Endothelial cell of umbilical vein (primary cell): ENCODE data around the gene FAM219A. TPM values are rescaled to one million over a fixed set of nuclear protein-coding genes. Genes with fewer than 3 reads are reported as not detected.

ENCODE experiments used
- BruUV-seq: library from RNA; stranded (reverse); fragments of 400-500 nt; replicated peaks from 2 replicates; lab custom pipeline; 2021; lab: Mats Ljungman, UMichigan
- CTCF ChIA-PET: fragments of 300-600, 350-600 bp; sonication (Branson Sonifier 250); formaldehyde crosslinking; loops from one replicate; lab custom pipeline; 2021; ENCODE audit warnings: antibody characterized with exemption, inconsistent platforms; lab: Charles Lee
- POLR2A ChIA-PET: fragments of 300-600, 350-600 bp; sonication (Branson Sonifier 250); formaldehyde crosslinking; loops from one replicate; lab custom pipeline; 2021; ENCODE audit warnings: antibody characterized with exemption, inconsistent platforms; lab: Charles Lee
- DNase-seq: peaks from one replicate; pipeline ENCODE4 v3.0.0-alpha.2; 2011; ENCODE audit warnings: low read depth, low spot score
- FAIRE-seq: peaks from 2 replicates; lab custom pipeline; 2011; peaks lifted over from hg19 to GRCh38; lab: Jason Lieb, UNC
- H2AFZ ChIP-seq: 2 replicates; pipeline ENCODE4 v1.6.0; 2012; ENCODE audit warnings: low read depth, low read length, control low read depth, inconsistent platforms
- H3K27ac ChIP-seq: 2 replicates; pipeline ENCODE4 v1.5.1; 2011; ENCODE audit warnings: low read depth, mild to moderate bottlenecking, control low read depth, low read length, moderate library complexity; ENCODE audit not compliant: insufficient read depth
- H3K27me3 ChIP-seq, 2 experiments: 2 replicates each; pipeline versions ENCODE4 v1.6.0 to v1.6.1; 2011; ENCODE audit warnings: low read length in 2 of 2, mixed read lengths in 1 of 2; ENCODE audit not compliant: control insufficient read depth in 2 of 2, insufficient read depth in 2 of 2
- H3K36me3 ChIP-seq, 2 experiments: 2 replicates in 1 of 2; 3 replicates in 1 of 2; pipeline ENCODE4 v1.5.1; 2011; ENCODE audit warnings: low read length in 2 of 2, mild to moderate bottlenecking in 1 of 2, moderate library complexity in 1 of 2; ENCODE audit not compliant: control insufficient read depth in 2 of 2, insufficient read depth in 2 of 2; ENCODE audit errors: extremely low read depth in 1 of 2
- H3K4me1 ChIP-seq: 3 replicates; pipeline ENCODE4 v1.5.1; 2011; ENCODE audit warnings: mild to moderate bottlenecking, low read length; ENCODE audit not compliant: control insufficient read depth, insufficient read depth; ENCODE audit errors: extremely low read depth
- H3K4me2 ChIP-seq: 2 replicates; pipeline ENCODE4 v1.6.1; 2011; ENCODE audit warnings: low read length, control low read depth, mixed read lengths; ENCODE audit not compliant: insufficient read depth
- H3K4me3 ChIP-seq, 3 experiments: fragments of 200-600 bp in 1 of 3; sonication (generic), shearing (Covaris generic) in 1 of 3; replicated peaks in 1 of 3; 2 replicates each; pipeline ENCODE4 v1.5.1; 2011 to 2016; ENCODE audit warnings: control low read depth in 3 of 3, low read length in 3 of 3, mild to moderate bottlenecking in 2 of 3, inconsistent platforms in 1 of 3, low read depth in 1 of 3, moderate library complexity in 1 of 3; ENCODE audit not compliant: insufficient read depth in 1 of 3
- H3K79me2 ChIP-seq: 2 replicates; pipeline ENCODE4 v1.6.0; 2012; ENCODE audit warnings: low read length, inconsistent platforms; ENCODE audit not compliant: control insufficient read depth, insufficient read depth
- H3K9ac ChIP-seq: replicated peaks from 2 replicates; pipeline ENCODE3; 2011; ENCODE audit warnings: low read length, control low read depth; ENCODE audit not compliant: insufficient read depth; ENCODE audit errors: extremely low read depth
- H3K9me1 ChIP-seq: replicated peaks from 3 replicates; pipeline ENCODE4 v1.6.0; 2011; ENCODE audit warnings: mild to moderate bottlenecking, low read length; ENCODE audit not compliant: control insufficient read depth, insufficient read depth; ENCODE audit errors: extremely low read depth
- H3K9me3 ChIP-seq: replicated peaks from 2 replicates; pipeline ENCODE4 v1.5.1; 2012; ENCODE audit warnings: low read length, inconsistent platforms; ENCODE audit not compliant: control insufficient read depth, insufficient read depth
- H4K20me1 ChIP-seq: replicated peaks from 2 replicates; pipeline ENCODE3; 2011; ENCODE audit warnings: mild to moderate bottlenecking, low read length; ENCODE audit not compliant: control insufficient read depth, insufficient read depth; ENCODE audit errors: extremely low read depth
- CTCF ChIP-seq, 2 donors: IDR thresholded peaks; 1 replicate in 1 of 2; 2 replicates in 1 of 2; pipeline ENCODE4 v1.5.1; 2011; ENCODE audit warnings: low read length in 2 of 2, mild to moderate bottlenecking in 2 of 2, moderate library complexity in 2 of 2, control low read depth in 1 of 2, inconsistent platforms in 1 of 2, low read depth in 1 of 2; ENCODE audit not compliant: insufficient read depth in 1 of 2; ENCODE audit errors: extremely low read depth in 1 of 2
- EZH2 ChIP-seq: IDR thresholded peaks from 2 replicates; pipeline ENCODE4 v1.6.1; 2012; ENCODE audit warnings: borderline replicate concordance, low read depth, mild to moderate bottlenecking, moderate library complexity, low read length, inconsistent platforms; ENCODE audit not compliant: severe bottlenecking
- FOS ChIP-seq: IDR thresholded peaks from 2 replicates; pipeline ENCODE4 v1.6.1; 2011; ENCODE audit warnings: mild to moderate bottlenecking, low read length, moderate library complexity, borderline replicate concordance; ENCODE audit not compliant: insufficient read depth
- GATA2 ChIP-seq: IDR thresholded peaks from 2 replicates; pipeline ENCODE4 v1.7.0; 2011; ENCODE audit warnings: low read depth, mild to moderate bottlenecking, moderate library complexity, mixed read lengths, low read length; ENCODE audit not compliant: insufficient read length, insufficient read depth
- JUN ChIP-seq: IDR thresholded peaks from 2 replicates; pipeline ENCODE4 v1.6.1; 2011; ENCODE audit warnings: borderline replicate concordance, low read depth; ENCODE audit not compliant: insufficient read length, insufficient read depth
- MAX ChIP-seq: IDR thresholded peaks from 2 replicates; pipeline ENCODE4 v1.6.1; 2011; ENCODE audit not compliant: insufficient read depth, insufficient read length
- MYC ChIP-seq: IDR thresholded peaks from one replicate; pipeline ENCODE4 v1.6.1; 2011; ENCODE audit warnings: mild to moderate bottlenecking, low read depth, low read length
- POLR2A ChIP-seq: IDR thresholded peaks from 2 replicates; pipeline ENCODE4 v1.6.1; 2012; ENCODE audit warnings: low read depth, mild to moderate bottlenecking, control low read depth, low read length
- POLR2AphosphoS5 ChIP-seq: IDR thresholded peaks from 2 replicates; pipeline ENCODE4 v1.6.1; 2012; ENCODE audit warnings: low read depth, mild to moderate bottlenecking, control low read depth, low read length, moderate library complexity; ENCODE audit not compliant: insufficient read depth
- dilution Hi-C: fragments of 300-500 bp; cut with MboI; formaldehyde crosslinking; loops from one replicate; pipeline ENCODE4 v1.15.0; 2019; ENCODE audit warnings: low sequenced_read_pairs; ENCODE audit not compliant: extremely low pct_ligation_motif_present
- intact Hi-C: fragments of 100-400 bp; cut with micrococcal nuclease; formaldehyde crosslinking; loops from one replicate; pipeline ENCODE4 v1.10.0; 2022
- polyA plus RNA-seq, 4 experiments: library from polyadenylated mRNA; depleted of rRNA in 3 of 4; stranded (reverse) in 3 of 4; unstranded in 1 of 4; fragments of >200 nt; gene quantifications; 2 replicates each; pipeline versions ENCODE4 v1.2.1 to v1.2.3, GENCODE V29; 2011 to 2012; ENCODE audit warnings: missing spikeins in 1 of 4
- total RNA-seq: library from RNA; stranded (reverse); gene quantifications from 2 replicates; pipeline ENCODE4 v1.2.3, GENCODE V29; 2021

Gene FAM219A
- total and polyA plus RNA-seq, 2 donors (not counting 3 experiments of a cell fraction or from before 2014, with no cell fraction given) = 18.1 to 35.7 TPM

GRCh38 chr9:34493972-34494535 lies 35.7 kb upstream of the FAM219A start:
- H3K27me3 ChIP-seq = peaks cover 6 to 8% of the 10 kb centered on the region in 2 experiments
- DNase-seq (peak; percentile 49), FAIRE-seq (peak; percentile 83)
- H3K9me1 ChIP-seq = no peaks in the 10 kb centered on the region
- H3K4me3 ChIP-seq = no peak overlapping the region
- H3K9me3 ChIP-seq = no peaks in the 10 kb centered on the region
- dilution Hi-C loops (no loop called here), intact Hi-C loops (no loop called here)
- H4K20me1 ChIP-seq = no peaks in the 10 kb centered on the region
- H3K9ac ChIP-seq = no peak overlapping the region
- no peaks in the 10 kb centered on the region for H3K79me2 ChIP-seq
- H3K4me2 ChIP-seq = no peak overlapping the region
- peaks cover 14% of the 10 kb centered on the region for H3K4me1 ChIP-seq
- BruUV-seq = no TSS peak
- no peak for TF ChIP-seq GATA2
- TF ChIP-seq JUN = no peak
- TF ChIP-seq POLR2A = no peak
- TF ChIP-seq FOS = no peak
- TF ChIP-seq MAX = no peak
- no peak for TF ChIP-seq MYC
- TF ChIP-seq CTCF (IDR thresholded peaks at IDR 0.05; ENCODE audit: extremely low read depth in 1 of 2, insufficient read depth in 1 of 2, low read depth in 1 of 2, low read length in 2 of 2) = no peak
- TF ChIP-seq EZH2 = no peak
- no peak for TF ChIP-seq POLR2AphosphoS5
- H3K27ac ChIP-seq = no peak overlapping the region
- POLR2A ChIA-PET = no interaction called here
- CTCF ChIA-PET = interaction anchor here (0.7 to 5.4 kb wide), 3 partner anchors 62 to 98 kb away, joined by 4 to 45 read pairs (median 4); no protein-coding TSS in a partner anchor
- H3K36me3 ChIP-seq = no peaks in the 10 kb centered on the region
- H2AFZ ChIP-seq = no peak overlapping the region
